HG02623 (cell line): ENCODE measurements around the gene RASGRF2.
"Not testable (repeated sequence)": the region's sequence is repeated elsewhere in the genome, so short reads cannot be mapped to it uniquely, and the experiment has no call there.

Experiments
- ATAC-seq: cut with Tn5 transposase; IDR thresholded peaks from one replicate; pipeline ENCODE4 v1.9.1; 2021; ENCODE audit warnings: moderate library complexity; ENCODE audit not compliant: unreplicated experiment

The RASGRF2 gene

GRCh38 chr5:81068635-81069034, 108.5 kb downstream of the RASGRF2 start:
- no peak for ATAC-seq

- no peak for ATAC-seq
These were observed 109.8 kb downstream of the RASGRF2 start for GRCh38 chr5:81069990-81070389.

- no peak for ATAC-seq
These were observed 110.5 kb downstream of the RASGRF2 start for GRCh38 chr5:81070571-81071255.

GRCh38 chr5:81075041-81075440, 114.9 kb downstream of the RASGRF2 start:
- no peak for ATAC-seq

DNA sequence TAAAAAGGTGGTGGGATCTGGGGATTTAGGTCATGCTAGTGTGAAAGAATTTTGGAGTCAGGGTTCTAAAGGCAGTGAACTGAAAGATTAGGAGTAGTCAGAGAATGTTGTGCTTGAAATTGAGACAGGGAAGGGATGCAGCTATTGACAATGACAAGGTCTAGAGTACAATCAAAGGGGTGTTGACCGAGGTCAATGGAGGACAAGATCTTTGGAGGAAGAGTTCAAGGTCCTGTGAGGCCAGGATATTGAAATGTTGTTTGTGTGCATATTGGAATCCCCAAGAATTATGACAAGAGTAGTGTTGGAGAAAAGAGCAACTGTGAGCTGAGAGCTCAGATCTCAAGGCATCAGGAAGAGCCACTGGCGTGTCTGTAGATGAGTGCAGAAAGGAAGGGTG, 116.9 kb downstream of the RASGRF2 start:
- no peak for ATAC-seq

GRCh38 chr5:81078930-81079329, 118.8 kb downstream of the RASGRF2 start:
- no peak for ATAC-seq

DNA sequence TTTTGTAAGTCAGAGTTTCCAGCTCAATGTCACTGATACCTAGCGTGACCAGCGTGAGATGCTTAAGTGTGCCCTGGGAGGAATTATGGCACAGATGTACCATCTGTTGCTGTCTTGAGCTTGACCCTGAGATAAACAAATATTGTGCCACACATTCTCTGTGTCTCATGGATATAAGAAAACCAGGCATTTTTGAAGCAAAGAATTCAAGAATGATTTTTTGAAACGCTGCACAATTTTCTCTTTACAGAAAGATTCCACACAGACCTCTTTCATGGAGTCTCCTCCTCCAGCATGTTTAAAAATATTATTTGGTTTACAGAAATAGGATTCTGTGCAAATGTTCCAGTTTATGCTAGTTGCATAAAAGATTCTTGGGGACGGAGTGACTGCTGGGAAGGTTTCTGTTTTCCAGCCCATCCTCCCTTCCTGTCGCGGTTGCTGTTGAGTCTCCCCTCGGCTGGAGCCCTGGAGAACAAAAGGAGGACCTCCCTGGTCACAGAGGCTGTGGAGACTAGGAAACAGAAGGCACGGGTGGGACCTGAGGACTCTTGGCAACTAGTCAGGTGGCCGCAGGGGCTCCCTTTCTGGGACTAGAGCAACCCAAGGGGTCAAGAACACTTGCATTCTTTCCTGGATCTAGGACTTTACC, 120.8 kb downstream of the RASGRF2 start:
- ATAC-seq = no peak

GRCh38 chr5:81081461-81081835, 121.3 kb downstream of the RASGRF2 start:
- ATAC-seq = no peak

DNA sequence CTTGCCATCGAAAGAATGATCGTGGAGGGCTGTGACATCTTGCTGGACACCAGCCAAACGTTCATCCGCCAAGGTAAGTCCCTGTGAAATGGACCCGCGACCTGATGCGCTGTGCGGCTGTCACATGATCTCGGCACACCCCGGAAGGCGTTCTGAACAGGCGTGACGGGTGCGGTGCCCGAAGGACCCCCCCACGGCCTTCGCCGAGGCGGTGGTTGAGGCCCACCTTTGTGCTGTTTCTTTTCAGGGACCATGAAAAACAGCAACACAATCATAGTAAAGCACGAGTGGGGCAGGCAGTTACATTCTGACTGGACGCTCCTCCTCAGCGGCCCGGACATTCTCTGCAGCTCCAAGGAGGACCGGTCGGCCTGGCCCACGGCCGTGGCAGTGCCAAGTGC, 126.7 kb downstream of the RASGRF2 start:
- no peak for ATAC-seq

GRCh38 chr5:81091199-81091598, 131.0 kb downstream of the RASGRF2 start:
- ATAC-seq = no peak

- ATAC-seq = no peak
These were observed 133.5 kb downstream of the RASGRF2 start for GRCh38 chr5:81093536-81094196.

DNA sequence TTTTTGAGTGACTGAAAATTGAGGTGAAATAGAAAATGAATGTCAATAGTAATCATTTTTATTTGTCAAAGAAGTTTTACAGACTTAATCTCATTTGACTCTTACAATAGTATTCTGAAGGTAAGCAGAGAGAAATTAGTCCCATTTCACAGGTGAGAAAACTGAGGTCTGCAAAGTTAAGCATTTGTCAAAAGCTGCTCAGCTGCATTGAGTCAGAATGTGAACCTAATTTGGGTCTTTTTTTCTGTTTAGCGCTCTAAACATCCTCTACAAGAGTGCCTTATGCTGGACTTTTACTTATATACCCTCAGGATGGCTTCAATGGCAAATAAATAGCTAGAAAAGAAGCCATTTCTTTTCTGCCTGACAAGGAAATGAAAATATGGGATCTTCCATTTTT, 135.7 kb downstream of the RASGRF2 start:
- ATAC-seq = no peak

- no peak for ATAC-seq
These were observed 137.6 kb downstream of the RASGRF2 start for GRCh38 chr5:81097713-81098112.

GRCh38 chr5:81105261-81105877, 145.2 kb downstream of the RASGRF2 start:
- ATAC-seq = no peak

- no peak for ATAC-seq
These were observed 155.1 kb downstream of the RASGRF2 start for GRCh38 chr5:81115261-81115660.

DNA sequence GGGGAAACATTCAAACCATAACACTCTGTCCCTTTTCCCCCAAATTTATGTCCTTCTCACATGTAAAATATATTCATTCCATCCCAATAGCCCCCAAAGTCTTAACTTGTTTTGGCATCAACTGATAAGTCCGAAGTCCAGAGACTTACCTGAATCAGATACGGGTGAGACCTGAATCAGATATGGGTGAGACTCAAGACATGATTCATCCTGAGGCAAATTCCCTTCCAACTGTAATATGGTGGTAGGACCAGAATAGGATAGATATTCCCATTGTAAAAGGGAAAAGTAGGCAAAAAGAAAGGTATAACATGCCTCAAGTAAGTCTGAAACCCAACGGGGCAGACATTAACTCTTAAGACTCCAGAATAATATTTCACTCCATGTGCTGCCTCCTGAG, 157.4 kb downstream of the RASGRF2 start:
- ATAC-seq = no peak

- ATAC-seq = no peak
These were observed 161.1 kb downstream of the RASGRF2 start for GRCh38 chr5:81121273-81121672.

DNA sequence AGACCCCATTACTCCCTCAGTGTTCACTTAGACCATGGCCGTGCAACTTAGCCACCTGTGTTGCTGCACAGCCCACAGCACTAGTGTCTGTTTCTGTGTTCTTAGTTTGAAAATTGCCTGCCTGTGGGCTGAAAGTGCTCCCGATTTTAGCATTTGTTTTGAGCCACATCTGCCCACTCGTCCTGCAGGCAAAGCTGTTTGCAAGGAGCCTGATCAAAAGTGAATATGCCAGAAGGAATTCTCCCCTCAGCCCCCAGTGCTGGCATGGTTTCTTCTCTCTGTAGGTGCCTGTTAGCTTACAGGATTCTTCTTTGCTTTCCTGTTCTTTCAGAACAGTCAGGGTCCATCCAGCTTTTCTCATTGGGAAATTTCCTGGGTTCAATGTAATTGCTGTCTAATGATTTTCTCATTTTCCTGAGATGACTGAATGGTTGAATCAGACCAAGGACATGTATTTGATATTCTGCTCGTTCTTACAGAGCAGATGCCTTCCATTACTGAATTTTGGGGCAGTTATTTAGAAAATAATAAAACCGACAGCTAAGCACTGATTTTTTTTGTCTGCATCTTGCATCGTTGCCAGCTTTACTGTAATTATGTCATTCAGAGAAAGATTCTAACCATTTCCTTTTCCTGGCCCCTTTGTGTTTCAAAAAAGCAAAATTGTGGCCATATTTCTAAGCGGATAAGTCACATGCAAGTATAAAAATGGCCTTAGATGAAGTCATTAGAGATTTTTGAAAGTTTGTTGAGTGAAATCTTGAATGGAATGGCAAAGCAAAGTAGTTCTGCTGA, 161.9 kb downstream of the RASGRF2 start:
- ATAC-seq = no peak

DNA sequence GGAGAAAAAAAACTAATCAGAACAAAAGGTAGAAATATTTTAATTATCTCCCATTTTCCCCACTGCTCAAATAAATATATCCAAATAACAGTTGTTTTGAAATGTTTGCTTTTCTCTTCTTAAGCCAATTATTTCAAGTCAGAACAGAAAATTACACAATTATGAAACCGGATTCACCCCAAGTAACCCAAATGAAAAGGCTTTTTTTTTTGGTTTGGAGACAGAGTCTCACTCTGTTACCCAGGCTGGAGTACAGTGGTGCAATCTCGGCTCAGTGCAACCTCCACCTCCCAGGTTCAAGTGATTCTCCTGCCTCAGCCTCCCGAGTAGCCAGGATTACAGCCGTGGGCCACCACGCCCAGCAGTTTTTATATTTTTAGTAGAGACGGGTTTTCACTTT, 164.5 kb downstream of the RASGRF2 start:
- not testable (repeated sequence) for ATAC-seq

DNA sequence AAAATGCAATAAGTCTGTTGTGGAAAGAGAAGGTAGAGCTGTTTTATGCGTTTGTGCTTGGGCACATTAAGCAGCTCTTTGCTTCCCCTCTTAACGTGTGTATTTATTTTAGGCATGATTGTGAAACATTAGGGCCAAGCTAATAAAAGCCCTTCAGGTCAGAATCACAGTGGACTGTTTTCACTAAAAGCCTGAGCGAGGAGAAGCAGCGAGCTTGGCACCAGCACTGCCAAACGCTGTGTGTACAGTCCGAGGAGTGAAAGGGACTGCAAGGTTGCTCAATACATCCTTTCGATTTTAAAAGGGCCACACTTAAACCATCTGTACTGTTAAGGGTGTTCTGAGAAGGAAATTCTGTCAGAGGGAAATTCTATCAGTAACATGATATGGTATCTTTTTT, 165.8 kb downstream of the RASGRF2 start:
- no peak for ATAC-seq

GRCh38 chr5:81128416-81128815, 168.3 kb downstream of the RASGRF2 start:
- no peak for ATAC-seq
